Panc1 (cell line): Measurements from ENCODE around the gene RIOK1.

Source experiments
- CTCF ChIP-seq: fragments of 450-650 bp; IDR thresholded peaks from 2 replicates; pipeline ENCODE4 v1.5.1; 2017; ENCODE audit warnings: mild to moderate bottlenecking
- POLR2AphosphoS5 ChIP-seq: IDR thresholded peaks from 2 replicates; pipeline ENCODE4 v1.6.1; 2012; ENCODE audit warnings: mild to moderate bottlenecking, low read depth, low read length, moderate library complexity
- REST ChIP-seq, 2 experiments: IDR thresholded peaks; 2 replicates each; pipeline ENCODE4 v1.6.1; 2011 to 2012; ENCODE audit warnings: low read depth in 2 of 2, control low read depth in 1 of 2, low read length in 1 of 2, mild to moderate bottlenecking in 1 of 2, moderate library complexity in 1 of 2; ENCODE audit not compliant: insufficient read depth in 1 of 2
- SIN3A ChIP-seq: IDR thresholded peaks from 2 replicates; pipeline ENCODE4 v1.6.1; 2012; ENCODE audit warnings: low read depth, mild to moderate bottlenecking, low read length, moderate library complexity, borderline replicate concordance; ENCODE audit not compliant: insufficient read depth
- TCF7L2 ChIP-seq: IDR thresholded peaks from 2 replicates; pipeline ENCODE4 v1.6.1; 2011; ENCODE audit warnings: mild to moderate bottlenecking, low read depth, low read length, inconsistent platforms

GRCh38 chr6:7424058-7424457 is 34.5 kb downstream of the RIOK1 start:
- TF ChIP-seq TCF7L2 = no peak
- no peak for TF ChIP-seq CTCF
- TF ChIP-seq POLR2AphosphoS5 = no peak
- no peak for TF ChIP-seq REST (IDR thresholded peaks at IDR 0.05; ENCODE audit: insufficient read depth in 1 of 2, low read depth in 2 of 2, low read length in 1 of 2)
- TF ChIP-seq SIN3A = no peak
